HG02938 (cell line): ENCODE data around the gene HIPK2.
A peak's percentile ranks its signal among the peaks of the same experiment; 100 is the strongest.

Source experiments
- ATAC-seq: cut with Tn5 transposase; IDR thresholded peaks from one replicate; pipeline ENCODE4 v1.9.1; 2021; ENCODE audit warnings: mild to moderate bottlenecking, moderate library complexity; ENCODE audit not compliant: unreplicated experiment

Gene HIPK2

DNA sequence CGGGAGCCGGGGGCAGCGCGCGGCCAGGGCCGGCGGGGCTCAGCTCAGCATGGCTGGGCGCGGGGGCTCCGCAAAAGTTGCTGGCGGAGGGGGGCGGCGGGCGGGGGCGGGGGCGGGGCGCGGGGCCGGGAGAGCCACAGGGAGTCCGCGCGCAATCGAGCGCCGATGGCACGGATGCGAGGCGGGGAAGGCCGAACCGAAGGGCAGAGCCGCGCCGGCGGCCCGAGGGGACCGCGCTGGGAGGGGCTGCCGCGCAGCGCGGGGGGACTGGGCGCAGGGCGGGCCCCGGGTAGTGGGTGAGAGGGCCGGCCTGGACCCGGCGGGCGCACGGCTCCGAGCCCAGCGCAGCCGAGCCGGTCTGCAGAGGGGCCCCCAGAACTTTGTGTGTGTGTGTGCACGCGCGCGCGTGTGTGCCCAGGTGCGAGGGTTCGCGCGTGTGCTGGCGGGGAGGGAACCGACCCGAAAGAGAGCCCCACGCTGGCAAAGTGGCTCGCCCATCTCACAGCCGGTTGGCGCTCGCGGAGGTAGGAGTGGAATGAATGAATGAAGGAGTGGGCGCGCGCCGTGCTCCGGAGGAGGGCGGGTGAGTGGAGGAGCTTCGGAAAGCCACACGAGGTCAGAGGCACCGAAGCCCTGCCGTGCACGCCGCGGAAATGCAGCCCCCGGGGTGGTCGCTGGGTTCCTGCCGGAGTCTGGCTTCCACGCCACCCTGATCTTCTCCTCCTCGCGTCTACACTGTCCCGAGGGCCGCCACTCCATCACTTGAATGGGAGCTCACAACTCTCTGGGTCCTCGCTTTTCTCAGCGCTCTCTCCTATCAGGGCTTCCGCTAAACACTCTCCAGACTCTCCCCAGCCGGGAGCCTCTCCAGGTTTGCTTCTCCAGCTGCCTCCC is at the start of gene HIPK2:
Gene HIPK2 (minus strand): TSS at position 51 of the 894 bp plus-strand sequence. CDS start 375 bp downstream, outside the sequence.
- ATAC-seq: peak; percentile 54

DNA sequence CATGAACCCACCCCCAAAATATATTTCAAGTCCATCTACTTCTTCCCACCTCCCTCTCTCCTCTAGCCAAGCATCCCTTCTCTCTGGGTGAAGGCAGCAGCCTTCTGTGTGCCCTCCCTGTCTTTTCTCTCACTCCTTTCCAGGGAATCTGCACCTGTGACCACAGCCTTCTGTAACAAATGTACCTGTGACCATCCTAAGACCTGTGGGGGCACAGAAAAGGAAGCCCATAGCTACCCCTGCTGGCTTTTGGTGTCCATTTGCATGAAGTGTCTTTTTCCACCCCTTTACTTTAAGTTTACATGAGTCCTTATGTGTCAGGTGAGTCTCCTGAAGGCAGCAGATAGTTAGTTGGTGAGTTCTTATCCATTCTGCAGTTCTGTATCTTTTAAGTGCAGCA is 49.2 kb upstream of the HIPK2 start:
- no peak for ATAC-seq

DNA sequence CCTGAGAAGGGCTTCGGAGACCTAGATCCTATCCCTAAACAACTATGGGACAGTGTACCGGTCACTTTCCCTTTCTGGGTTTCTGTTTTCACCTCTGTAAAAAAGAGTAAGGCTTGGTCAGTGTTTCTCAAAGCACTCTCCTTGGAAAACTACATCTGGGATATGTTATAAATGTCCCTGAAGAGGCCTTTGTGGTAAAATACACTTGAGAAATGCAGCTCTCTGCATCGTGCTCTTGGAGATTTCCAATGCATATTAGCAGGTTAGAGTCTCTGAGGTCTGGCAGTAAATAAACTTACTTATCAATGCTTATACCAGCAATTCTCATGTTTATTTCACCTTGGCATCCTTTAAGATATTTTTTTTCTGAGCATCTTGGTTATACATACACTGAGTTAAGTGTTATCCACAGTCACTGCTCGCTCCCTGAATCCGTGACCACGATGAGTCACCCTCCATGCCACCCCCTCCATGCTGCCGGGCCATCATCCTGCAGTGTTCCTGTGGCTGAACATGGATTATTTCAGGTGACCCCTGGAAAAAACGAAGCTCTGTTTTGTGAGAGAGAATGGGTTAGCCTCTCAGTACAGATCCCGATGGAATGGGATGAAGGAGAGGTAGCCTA is 48.0 kb upstream of the HIPK2 start:
- ATAC-seq: no peak

DNA sequence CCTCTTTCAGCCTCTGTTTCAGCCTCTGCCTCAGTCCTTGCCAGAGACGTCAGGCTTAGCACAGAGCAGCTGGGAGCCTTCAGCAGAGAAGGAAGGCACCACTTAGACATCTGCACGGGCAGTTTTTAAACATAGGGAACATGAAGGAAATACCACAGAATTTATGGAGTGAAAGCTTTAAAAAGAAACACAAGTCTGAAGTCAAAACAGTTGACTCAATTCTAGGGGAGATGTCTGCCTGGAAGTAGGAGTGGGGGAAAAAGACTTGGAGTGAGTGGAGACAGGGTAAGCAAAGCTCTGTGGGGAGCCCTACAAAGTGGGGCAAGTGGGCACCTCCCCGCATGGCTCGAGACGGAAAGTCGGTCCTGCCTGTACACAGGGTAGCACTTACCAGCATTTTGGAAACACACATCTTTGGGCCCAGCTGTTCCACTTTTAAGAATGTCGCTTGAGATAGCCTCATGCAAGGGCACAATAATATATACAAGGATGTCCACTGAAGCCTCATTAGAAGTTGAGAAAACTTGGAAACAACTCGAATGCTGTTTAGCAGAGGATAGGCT is 46.2 kb upstream of the HIPK2 start:
- ATAC-seq: no peak

DNA sequence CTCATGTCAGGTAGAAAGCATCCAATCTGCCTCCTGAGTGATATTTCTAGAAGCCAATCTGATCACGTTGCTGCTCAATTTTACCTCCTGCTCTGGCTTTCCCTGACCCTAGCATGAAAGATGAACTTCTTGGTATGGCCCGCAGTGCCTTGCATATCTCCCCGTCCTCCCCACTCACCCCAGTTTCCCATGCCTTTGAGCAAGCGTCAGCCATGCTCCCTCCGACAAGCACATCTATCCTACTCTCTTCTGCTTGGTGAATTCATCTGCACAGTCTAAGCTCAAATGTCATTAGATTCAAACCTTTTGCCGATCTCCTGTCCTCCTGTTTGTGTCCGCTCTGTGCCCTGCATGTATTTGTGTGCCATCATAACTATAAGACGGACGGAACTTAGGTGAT is 45.1 kb upstream of the HIPK2 start:
- ATAC-seq: no peak

DNA sequence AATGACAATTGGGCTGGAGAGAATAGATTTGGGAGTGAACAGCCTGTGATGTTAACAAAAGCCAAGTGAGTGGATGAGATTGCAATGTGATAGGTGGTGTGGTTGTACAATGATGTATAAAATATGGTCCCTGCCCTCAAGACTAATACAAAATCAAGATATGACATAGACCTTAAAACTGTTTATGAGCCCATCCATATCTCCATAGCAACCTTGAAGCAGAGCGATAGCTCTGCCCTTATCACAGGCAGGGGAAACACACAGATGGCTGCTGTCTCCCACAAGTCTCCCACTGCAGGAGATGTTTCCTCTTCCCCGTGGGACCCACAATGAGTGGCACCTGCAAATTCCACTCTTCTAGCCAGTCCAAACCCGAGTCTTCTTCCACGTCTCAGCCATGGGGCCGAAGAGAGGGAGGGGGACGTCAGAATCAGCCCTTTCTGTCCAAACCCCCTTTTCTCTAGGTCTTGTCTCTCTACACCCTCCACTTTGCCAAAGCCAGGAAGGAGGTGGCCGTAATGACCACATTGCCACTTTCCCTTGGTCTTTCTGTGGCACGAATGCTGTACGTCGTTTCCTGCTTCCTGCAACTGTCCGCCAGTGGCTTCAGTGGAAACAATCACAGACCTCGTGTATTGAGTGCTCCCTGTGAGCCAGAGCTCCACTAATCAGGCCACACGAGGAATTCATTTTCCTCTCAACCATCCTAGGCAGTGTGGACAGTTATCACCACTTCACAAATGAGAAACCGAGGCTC is 43.7 kb upstream of the HIPK2 start:
- no peak for ATAC-seq

DNA sequence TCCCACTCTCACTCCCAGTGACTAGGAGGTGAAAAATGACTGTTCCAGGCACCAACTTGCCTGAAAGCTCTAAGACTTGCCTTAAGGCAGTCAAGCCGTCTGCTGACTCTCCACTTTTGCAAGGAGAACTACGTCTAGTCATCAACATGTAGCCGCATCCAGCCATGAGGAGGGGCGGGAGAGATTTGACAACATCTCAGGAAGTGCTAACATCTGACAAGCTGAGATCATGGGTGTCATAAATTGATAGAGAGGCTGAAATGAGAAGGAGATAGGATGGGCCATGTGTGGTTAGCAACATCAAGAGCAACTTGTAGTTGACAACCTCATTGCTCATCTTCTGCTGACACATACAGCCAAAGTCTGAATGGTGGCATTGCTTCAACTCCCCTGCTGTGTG is 42.3 kb upstream of the HIPK2 start:
- no peak for ATAC-seq

DNA sequence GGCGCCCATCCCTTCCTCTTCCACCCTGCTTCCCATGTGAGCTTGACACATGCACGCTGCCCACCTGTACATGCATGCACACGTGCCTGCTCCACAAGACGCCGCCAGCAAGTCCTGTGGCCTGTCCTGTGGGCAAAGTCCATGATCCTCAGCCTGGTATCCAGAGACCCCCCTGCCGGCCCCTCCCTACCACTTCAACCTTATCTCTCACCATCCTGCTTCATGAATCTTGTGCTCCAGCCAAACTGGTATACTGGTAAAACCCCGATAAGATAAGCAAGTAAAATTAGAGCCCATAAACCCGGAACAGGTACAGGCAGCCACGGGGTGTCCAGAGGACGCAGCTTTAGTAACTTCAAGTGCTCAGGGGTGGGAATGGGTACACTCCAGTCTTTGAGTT is 39.5 kb upstream of the HIPK2 start:
- no peak for ATAC-seq

DNA sequence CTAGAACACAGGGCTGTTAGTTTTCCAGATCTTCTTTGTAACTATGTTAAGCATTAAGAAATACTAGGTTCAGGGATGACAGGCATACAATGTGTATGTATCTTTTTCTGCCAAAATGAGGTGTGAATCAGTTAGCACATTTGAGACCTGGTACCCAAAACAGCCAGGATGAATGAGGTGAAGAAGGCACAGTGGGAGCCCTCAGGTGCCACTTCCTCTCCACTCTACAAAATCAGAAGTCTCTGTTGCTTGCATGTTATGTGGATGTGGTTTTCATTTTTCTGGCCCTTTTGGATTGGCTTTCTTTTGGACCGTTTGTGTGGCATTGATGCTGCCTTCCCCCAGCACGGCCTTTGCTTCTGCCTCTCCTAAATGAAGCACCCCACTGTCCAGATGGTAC is 35.9 kb upstream of the HIPK2 start:
- no peak for ATAC-seq

DNA sequence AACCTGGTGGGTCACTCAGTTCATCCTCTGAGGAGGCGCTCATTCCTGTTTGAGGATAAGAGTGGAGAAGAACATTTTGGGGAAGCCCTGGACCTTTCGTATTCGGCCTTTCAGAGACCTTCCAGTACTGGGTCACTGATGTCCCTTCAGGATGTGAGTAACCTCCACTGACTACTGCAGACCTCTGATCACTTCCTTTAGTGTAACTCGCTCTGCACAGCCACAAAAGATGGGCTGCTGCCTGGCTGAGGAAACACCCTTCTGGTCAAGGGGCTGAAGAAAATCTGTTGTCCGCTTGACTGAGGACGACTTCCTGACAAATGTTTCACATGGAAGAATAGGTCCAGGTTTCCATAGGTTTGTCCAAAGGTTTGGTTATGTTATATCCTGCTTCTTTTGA is 35.4 kb upstream of the HIPK2 start:
- ATAC-seq: no peak

DNA sequence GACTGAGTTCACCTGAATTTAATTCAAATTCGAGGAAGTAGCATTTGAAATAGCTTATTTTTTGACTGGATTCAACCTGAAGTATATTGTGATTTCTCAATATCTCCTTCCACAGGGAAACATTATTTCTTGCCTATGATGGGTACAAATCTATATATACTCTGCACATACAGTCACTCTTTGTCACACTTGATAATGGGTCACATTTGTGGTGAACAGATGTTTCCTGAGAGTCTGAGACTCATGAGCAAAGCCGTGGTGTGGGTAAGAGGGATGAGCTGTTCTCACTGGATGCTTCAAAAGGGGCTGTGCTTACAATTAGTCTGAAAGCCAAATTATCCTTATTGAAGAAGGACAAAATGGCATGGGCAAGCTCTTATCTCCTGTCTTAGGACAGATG is 33.3 kb upstream of the HIPK2 start:
- ATAC-seq: no peak

DNA sequence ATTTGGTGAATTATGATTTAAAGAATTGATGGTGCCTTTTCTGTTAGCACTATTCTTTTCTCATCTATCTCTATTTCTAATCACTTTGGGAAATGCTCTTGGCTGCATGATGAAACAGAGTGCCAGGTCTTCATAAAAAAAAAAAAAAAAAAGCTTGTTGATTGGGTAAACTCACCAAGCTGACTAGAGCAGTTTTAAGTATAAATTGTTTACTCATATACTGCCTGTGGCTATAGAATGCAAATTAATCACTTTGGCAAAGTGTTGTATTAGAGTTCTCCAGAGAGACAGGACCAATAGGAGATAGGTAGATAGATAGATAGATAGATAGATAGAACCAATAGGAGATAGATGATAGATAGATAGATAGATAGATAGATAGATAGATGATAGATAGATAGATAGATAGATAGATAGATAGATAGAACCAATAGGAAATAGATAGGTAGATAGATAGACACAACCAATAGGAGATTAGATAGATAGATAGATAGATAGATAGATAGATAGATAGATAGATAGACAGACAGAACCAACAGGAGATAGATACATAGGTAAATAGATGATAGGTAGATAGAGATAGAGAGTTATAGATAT is 31.1 kb upstream of the HIPK2 start:
- ATAC-seq: no peak

DNA sequence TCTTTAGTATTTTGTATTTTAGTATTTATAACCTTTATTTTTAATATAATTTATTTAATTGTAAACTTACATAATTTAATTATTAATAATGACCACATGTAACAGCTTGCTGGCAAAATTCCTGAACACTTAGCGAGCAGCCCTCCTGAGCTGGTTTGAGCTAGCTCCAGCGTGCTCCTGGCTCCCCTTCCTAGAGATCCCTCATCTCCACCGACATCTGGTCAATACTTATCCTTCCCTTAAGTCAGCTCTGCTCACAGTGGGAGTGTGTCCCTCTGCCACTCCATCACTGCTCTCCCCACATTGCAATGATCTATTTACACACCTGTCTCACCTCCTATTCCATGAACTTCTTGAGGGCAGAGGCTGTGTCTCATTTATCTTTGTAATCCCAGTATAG is 30.6 kb upstream of the HIPK2 start:
- ATAC-seq: no peak

DNA sequence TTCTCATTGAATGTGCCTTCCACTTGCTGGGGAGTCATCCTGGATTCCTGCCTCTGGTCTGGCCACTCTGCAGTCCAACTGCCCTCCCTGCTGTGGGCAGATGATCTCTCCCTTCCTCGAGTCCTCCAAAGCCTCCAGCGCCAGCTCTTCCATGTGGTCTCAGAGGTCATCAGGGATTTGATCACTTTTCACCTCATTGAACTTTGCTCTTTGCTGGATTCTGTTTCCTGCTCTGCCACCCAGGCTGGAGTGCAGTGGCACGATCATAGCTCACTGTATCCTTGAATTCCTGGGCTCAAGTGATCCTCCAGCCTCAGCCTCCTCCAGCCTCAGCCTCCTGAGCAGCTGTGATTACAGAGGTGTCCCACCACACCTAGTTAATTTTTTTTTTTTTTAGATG is 29.2 kb upstream of the HIPK2 start:
- no peak for ATAC-seq

DNA sequence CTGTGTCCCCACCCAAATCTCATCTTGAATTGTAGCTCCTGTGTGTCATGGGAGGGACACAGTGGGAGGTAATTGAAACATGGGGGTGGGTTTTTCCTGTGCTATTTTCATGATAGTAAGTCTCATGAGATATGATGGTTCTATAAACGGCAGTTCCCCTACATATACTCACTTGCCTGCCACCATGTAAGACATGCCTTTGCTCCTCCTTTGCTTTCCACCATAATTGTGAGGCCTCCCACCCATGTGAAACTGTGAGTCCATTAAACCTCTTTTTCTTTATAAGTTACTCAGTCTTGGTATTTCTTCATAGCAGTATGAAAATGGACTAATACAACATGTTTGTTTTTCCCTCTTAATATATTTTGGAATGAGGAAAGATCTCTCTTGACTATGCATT is 26.8 kb upstream of the HIPK2 start:
- no peak for ATAC-seq

DNA sequence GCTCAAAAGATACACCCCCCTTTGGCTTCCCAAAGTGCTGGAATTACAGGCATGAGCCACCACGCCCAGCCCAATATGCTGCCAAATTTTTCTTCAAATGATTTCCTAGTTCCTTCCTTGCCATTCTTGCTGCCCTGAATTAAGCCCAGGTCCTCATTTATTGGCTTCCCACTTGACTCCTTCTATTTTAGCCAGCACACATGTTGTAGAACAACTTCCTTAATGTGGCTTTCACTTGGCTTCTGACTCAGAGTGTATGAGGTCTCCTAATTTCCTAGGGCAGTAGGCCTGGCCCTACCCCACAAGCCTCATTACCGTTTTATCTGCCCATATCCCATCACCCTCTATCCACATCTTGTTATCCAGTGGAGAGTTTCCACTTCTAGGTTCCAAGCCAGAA is 21.8 kb upstream of the HIPK2 start:
- no peak for ATAC-seq

DNA sequence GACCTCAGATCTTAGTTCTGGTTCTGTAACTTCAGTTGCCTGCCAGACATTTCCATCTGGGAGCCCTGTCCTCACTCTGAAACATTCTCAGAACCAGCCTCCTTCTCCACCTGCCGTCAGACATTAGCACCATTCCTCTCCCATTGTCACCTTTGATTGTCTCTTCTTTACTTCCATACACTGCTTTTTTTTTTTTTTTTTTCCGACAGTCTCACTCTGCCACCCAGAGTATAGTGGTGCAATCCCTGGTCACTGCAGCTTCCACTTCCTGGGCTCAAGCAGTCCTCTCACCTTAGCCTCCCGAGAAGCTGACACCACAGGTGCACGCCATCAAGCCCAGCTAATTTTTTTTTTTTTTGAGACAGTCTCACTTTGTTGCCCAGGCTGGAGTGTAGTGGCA is 21.1 kb upstream of the HIPK2 start:
- no peak for ATAC-seq

DNA sequence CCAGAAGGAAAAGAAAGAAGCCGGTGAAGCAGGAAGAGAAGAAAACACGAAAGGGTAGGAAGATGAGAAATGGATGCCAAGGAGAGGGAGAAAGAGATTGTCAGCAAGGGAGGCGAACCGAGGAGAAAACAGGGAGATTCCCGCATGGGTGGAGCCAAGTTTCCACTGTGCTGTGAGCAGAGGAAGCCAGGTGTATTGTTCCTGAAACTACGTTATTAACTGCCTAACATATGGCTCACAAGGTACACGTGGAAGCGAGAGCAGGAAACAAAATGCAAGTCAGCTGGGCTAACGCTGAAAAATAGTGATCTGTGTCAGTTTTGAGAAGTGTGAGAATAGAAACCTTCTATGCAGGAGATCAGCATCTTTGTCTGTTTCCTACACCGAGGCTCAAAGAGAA is 20.4 kb upstream of the HIPK2 start:
- no peak for ATAC-seq

DNA sequence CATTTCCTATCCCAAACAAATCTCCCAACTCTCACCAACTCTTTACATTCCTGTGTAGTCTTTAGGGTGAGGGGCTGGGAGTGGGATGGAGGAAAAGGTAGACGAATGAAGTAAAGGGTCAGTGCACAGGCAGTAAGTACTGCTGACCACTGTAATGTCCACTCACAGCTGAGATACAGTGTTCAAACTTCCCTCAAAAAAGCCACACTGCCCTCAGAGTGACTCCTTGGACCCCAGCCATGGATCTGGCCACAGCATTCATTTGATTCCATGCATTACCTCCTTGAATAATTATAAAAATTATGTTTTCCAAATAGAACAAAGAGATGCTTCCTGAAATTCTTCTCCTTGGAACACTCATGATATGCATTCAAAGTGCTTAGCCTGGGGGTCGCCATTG is 19.8 kb upstream of the HIPK2 start:
- no peak for ATAC-seq

DNA sequence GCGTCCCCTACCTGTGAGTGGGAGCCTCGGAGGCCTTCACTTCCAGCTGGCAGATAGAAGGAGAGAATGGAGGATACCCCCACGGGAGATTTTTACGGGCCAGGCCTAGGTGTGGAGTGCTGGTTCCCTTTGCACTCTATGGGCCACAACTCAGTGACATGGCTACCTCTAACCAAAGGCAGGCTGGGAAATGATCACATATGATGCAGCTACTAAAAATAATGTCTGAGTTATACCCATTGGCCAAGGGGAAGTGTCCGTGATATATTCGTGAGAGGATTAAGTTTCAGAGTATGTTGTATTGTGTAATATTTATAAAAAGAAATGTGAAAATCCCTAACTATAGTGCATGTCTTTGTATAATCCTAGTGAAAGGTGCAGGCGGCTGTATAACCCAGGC is 13.5 kb upstream of the HIPK2 start:
- no peak for ATAC-seq

DNA sequence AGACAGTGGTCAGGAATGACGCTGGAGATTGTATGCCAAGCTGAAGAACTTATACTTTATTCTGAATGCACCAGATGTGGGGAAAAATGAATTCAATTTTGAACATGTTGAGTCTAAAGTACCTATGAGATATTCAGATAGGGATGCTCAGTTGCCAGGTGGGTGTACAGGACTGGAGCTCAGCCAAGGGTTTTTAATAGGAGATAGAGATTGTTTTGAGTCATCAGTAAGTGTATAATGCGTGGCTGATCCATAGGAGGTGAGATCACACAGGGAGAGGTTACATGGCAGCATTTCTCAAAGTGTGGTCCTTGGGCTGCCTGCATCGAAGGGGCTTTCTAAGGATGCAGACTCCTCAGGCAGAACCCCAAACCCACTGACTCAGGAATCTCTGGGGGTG is 6.8 kb upstream of the HIPK2 start:
- no peak for ATAC-seq
